ENCODE data around the gene CACNA1C. TPM values are rescaled to one million over a fixed set of nuclear protein-coding genes. Genes with fewer than 3 reads are reported as not detected.
A peak's percentile ranks its signal among the peaks of the same experiment; 100 is the strongest.

Gene CACNA1C
- total and polyA plus RNA-seq, 4 donors, result 4.3 to 114 (median 46.3) TPM

GRCh38 chr12:2302711-2303580 is 250.2 kb downstream of the CACNA1C start:
- peak; percentile 51 for ATAC-seq (ENCODE audit: low FRiP score)
- Histone ChIP-seq H3K36me3 (ENCODE audit: control insufficient read depth in 1 of 2, insufficient read depth in 2 of 2, low read length in 1 of 2) (no peaks in the 10 kb centered on the region), H3K4me3 (ENCODE audit: low read length in 2 of 2) (no peak overlapping the region), H3K27ac (ENCODE audit: low read depth in 1 of 2, low read length in 2 of 2) (peak overlapping the region; percentile 14 to 91), H3K9me3 (ENCODE audit: control insufficient read depth, low read length) (no peaks in the 10 kb centered on the region), H3K27me3 (ENCODE audit: control insufficient read depth in 1 of 2, insufficient read depth in 2 of 2, low read length in 1 of 2) (no peaks in the 10 kb centered on the region), H3K4me1 (ENCODE audit: control insufficient read depth in 1 of 2, insufficient read depth in 2 of 2, low read length in 2 of 2) (peaks cover 4 to 7% of the 10 kb centered on the region in 2 donors)
- intact Hi-C loops (cut with DNase I), result loop anchor here in 1 of 2 donors (5.0 kb wide), 1 partner anchor 79 kb away; no protein-coding TSS in a partner anchor
- DNase-seq, result no peak
- WGBS, 2 donors, result 44 to 50% methylated on average over 20 to 21 of the region's 21 CpGs

- 49 to 62% methylated on average over 12 of the region's 12 CpGs for WGBS, 2 donors
- H3K27ac ChIP-seq (ENCODE audit: low read depth in 1 of 2, low read length in 2 of 2), result no peak overlapping the region
- ATAC-seq (ENCODE audit: low FRiP score), result no peak
- H3K36me3 ChIP-seq (ENCODE audit: control insufficient read depth in 1 of 2, insufficient read depth in 2 of 2, low read length in 1 of 2), result no peaks in the 10 kb centered on the region
- no peak overlapping the region for H3K4me3 ChIP-seq (ENCODE audit: low read length in 2 of 2)
- H3K27me3 ChIP-seq (ENCODE audit: control insufficient read depth in 1 of 2, insufficient read depth in 2 of 2, low read length in 1 of 2), result no peaks in the 10 kb centered on the region
- intact Hi-C loops (cut with DNase I), result loop anchor here in 1 of 2 donors (5.0 kb wide), 1 partner anchor 78 kb away; no protein-coding TSS in a partner anchor
- H3K9me3 ChIP-seq (ENCODE audit: control insufficient read depth, low read length), result no peaks in the 10 kb centered on the region
- no peak for DNase-seq
- peaks cover 4 to 7% of the 10 kb centered on the region in 2 donors for H3K4me1 ChIP-seq (ENCODE audit: control insufficient read depth in 1 of 2, insufficient read depth in 2 of 2, low read length in 2 of 2)
Observed at GRCh38 chr12:2304223-2304622, 251.4 kb downstream of the CACNA1C start.

GRCh38 chr12:2306012-2306411 is 253.2 kb downstream of the CACNA1C start:
- WGBS, 2 donors, result 60% methylated on average over 3 of the region's 3 CpGs
- DNase-seq (no peak), ATAC-seq (ENCODE audit: low FRiP score) (no peak)
- no peaks in the 10 kb centered on the region for H3K27me3 ChIP-seq (ENCODE audit: control insufficient read depth in 1 of 2, insufficient read depth in 2 of 2, low read length in 1 of 2)
- intact Hi-C loops (cut with DNase I), result no loop called here
- H3K27ac ChIP-seq (ENCODE audit: low read depth in 1 of 2, low read length in 2 of 2), result peak overlapping the region in 1 of 2 donors; percentile 61
- H3K4me3 ChIP-seq (ENCODE audit: low read length in 2 of 2), result no peak overlapping the region
- no peaks in the 10 kb centered on the region for H3K9me3 ChIP-seq (ENCODE audit: control insufficient read depth, low read length)
- no peaks in the 10 kb centered on the region for H3K36me3 ChIP-seq (ENCODE audit: control insufficient read depth in 1 of 2, insufficient read depth in 2 of 2, low read length in 1 of 2)
- peaks cover 4 to 7% of the 10 kb centered on the region in 2 donors for H3K4me1 ChIP-seq (ENCODE audit: control insufficient read depth in 1 of 2, insufficient read depth in 2 of 2, low read length in 2 of 2)

GRCh38 chr12:2306735-2307134 is 253.9 kb downstream of the CACNA1C start:
- Histone ChIP-seq H3K36me3 (ENCODE audit: control insufficient read depth in 1 of 2, insufficient read depth in 2 of 2, low read length in 1 of 2) (no peaks in the 10 kb centered on the region), H3K4me3 (ENCODE audit: low read length in 2 of 2) (no peak overlapping the region), H3K27ac (ENCODE audit: low read depth in 1 of 2, low read length in 2 of 2) (peak overlapping the region in 1 of 2 donors; percentile 35), H3K4me1 (ENCODE audit: control insufficient read depth in 1 of 2, insufficient read depth in 2 of 2, low read length in 2 of 2) (peaks cover 3 to 4% of the 10 kb centered on the region in 2 donors), H3K9me3 (ENCODE audit: control insufficient read depth, low read length) (no peaks in the 10 kb centered on the region), H3K27me3 (ENCODE audit: control insufficient read depth in 1 of 2, insufficient read depth in 2 of 2, low read length in 1 of 2) (no peaks in the 10 kb centered on the region)
- DNase-seq (no peak), ATAC-seq (ENCODE audit: low FRiP score) (no peak)
- 62 to 72% methylated on average over 4 of the region's 4 CpGs for WGBS, 2 donors
- intact Hi-C loops (cut with DNase I), result no loop called here

GRCh38 chr12:2307550-2307949 is 254.8 kb downstream of the CACNA1C start:
- peaks cover 3 to 4% of the 10 kb centered on the region in 2 donors for H3K4me1 ChIP-seq (ENCODE audit: control insufficient read depth in 1 of 2, insufficient read depth in 2 of 2, low read length in 2 of 2)
- H3K27me3 ChIP-seq (ENCODE audit: control insufficient read depth in 1 of 2, insufficient read depth in 2 of 2, low read length in 1 of 2), result no peaks in the 10 kb centered on the region
- 64 to 72% methylated on average over 3 of the region's 3 CpGs for WGBS, 2 donors
- no peak overlapping the region for H3K27ac ChIP-seq (ENCODE audit: low read depth in 1 of 2, low read length in 2 of 2)
- intact Hi-C loops (cut with DNase I), result no loop called here
- no peak for ATAC-seq (ENCODE audit: low FRiP score)
- DNase-seq, result no peak
- H3K9me3 ChIP-seq (ENCODE audit: control insufficient read depth, low read length), result no peaks in the 10 kb centered on the region
- no peak overlapping the region for H3K4me3 ChIP-seq (ENCODE audit: low read length in 2 of 2)
- no peaks in the 10 kb centered on the region for H3K36me3 ChIP-seq (ENCODE audit: control insufficient read depth in 1 of 2, insufficient read depth in 2 of 2, low read length in 1 of 2)

- Histone ChIP-seq H3K36me3 (ENCODE audit: control insufficient read depth in 1 of 2, insufficient read depth in 2 of 2, low read length in 1 of 2) (no peaks in the 10 kb centered on the region), H3K27me3 (ENCODE audit: control insufficient read depth in 1 of 2, insufficient read depth in 2 of 2, low read length in 1 of 2) (no peaks in the 10 kb centered on the region), H3K27ac (ENCODE audit: low read depth in 1 of 2, low read length in 2 of 2) (no peak overlapping the region), H3K4me3 (ENCODE audit: low read length in 2 of 2) (no peak overlapping the region), H3K4me1 (ENCODE audit: control insufficient read depth in 1 of 2, insufficient read depth in 2 of 2, low read length in 2 of 2) (peaks cover 0 to 4% of the 10 kb centered on the region in 2 donors), H3K9me3 (ENCODE audit: control insufficient read depth, low read length) (no peaks in the 10 kb centered on the region)
- 85 to 87% methylated on average over 5 of the region's 5 CpGs for WGBS, 2 donors
- no peak for DNase-seq
- intact Hi-C loops (cut with DNase I), result no loop called here
- no peak for ATAC-seq (ENCODE audit: low FRiP score)
Observed at GRCh38 chr12:2309647-2310046, 256.9 kb downstream of the CACNA1C start.

- Histone ChIP-seq H3K36me3 (ENCODE audit: control insufficient read depth in 1 of 2, insufficient read depth in 2 of 2, low read length in 1 of 2) (no peaks in the 10 kb centered on the region), H3K4me3 (ENCODE audit: low read length in 2 of 2) (no peak overlapping the region), H3K9me3 (ENCODE audit: control insufficient read depth, low read length) (no peaks in the 10 kb centered on the region), H3K27ac (ENCODE audit: low read depth in 1 of 2, low read length in 2 of 2) (no peak overlapping the region), H3K27me3 (ENCODE audit: control insufficient read depth in 1 of 2, insufficient read depth in 2 of 2, low read length in 1 of 2) (no peaks in the 10 kb centered on the region), H3K4me1 (ENCODE audit: control insufficient read depth in 1 of 2, insufficient read depth in 2 of 2, low read length in 2 of 2) (peaks cover 0 to 4% of the 10 kb centered on the region in 2 donors)
- intact Hi-C loops (cut with DNase I), result no loop called here
- no peak for DNase-seq
- ATAC-seq (ENCODE audit: low FRiP score), result no peak
- 57 to 67% methylated on average over 15 of the region's 15 CpGs for WGBS, 2 donors
Observed at GRCh38 chr12:2311020-2311778, 258.4 kb downstream of the CACNA1C start.

GRCh38 chr12:2312175-2312574 is 259.4 kb downstream of the CACNA1C start:
- Histone ChIP-seq H3K4me3 (ENCODE audit: low read length in 2 of 2) (no peak overlapping the region), H3K36me3 (ENCODE audit: control insufficient read depth in 1 of 2, insufficient read depth in 2 of 2, low read length in 1 of 2) (no peaks in the 10 kb centered on the region), H3K27ac (ENCODE audit: low read depth in 1 of 2, low read length in 2 of 2) (no peak overlapping the region), H3K9me3 (ENCODE audit: control insufficient read depth, low read length) (no peaks in the 10 kb centered on the region), H3K4me1 (ENCODE audit: control insufficient read depth in 1 of 2, insufficient read depth in 2 of 2, low read length in 2 of 2) (peaks cover 0 to 1% of the 10 kb centered on the region in 2 donors), H3K27me3 (ENCODE audit: control insufficient read depth in 1 of 2, insufficient read depth in 2 of 2, low read length in 1 of 2) (no peaks in the 10 kb centered on the region)
- intact Hi-C loops (cut with DNase I), result no loop called here
- ATAC-seq (ENCODE audit: low FRiP score) (no peak), DNase-seq (no peak)
- WGBS, 2 donors, result 87 to 94% methylated on average over 7 of the region's 7 CpGs
